GM18519 (cell line): ENCODE results near the gene ZNF23.

Experiments used
- ATAC-seq: cut with Tn5 transposase; IDR thresholded peaks from one replicate; pipeline ENCODE4 v1.9.1; 2021; ENCODE audit warnings: mild to moderate bottlenecking, moderate library complexity; ENCODE audit not compliant: unreplicated experiment, low FRiP score

ZNF23 gene

DNA sequence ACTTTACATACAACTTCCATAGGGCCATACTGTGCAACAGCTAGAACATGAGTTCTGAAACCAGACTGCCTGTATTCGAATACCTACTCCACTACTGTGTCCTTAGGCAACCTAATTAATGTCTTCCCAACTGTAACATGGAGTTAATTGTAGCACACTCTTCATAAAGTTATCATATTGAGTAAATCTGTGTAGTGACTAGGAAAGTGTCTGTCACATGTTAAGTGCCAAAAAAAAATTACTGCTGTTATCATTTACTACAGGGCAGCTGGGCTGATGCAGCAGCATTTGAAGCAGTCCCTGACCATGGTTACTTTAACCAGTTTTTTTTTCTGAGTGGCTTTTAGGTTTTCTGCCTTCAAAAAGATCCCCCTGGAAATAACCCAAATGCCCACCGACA is 10.9 kb upstream of the ZNF23 start:
- ATAC-seq, result no peak

DNA sequence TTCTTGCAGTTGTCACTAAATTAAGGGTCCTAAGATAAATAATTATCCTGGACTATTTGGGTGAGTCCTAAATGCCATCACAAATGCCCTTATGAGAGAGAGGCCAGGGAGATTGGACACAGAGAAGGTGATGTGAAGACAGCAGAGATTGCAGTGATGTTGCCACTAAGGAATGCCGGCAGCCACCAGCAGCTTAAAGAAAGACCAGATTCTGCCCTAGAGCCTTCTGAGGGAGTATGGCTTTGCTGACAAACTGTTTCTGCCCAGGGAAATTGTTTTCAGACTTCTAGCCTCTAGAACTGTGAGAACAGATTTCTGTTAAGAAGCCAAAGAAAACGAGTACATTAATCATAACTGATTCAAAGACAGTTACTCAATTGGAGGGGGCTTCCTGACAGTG is 10.0 kb upstream of the ZNF23 start:
- no peak for ATAC-seq

- ATAC-seq, result no peak
Measured at GRCh38 chr16:71467810-71468209, 5.8 kb upstream of the ZNF23 start.

GRCh38 chr16:71464231-71464630 is 2.2 kb upstream of the ZNF23 start:
- ATAC-seq, result no peak

- ATAC-seq, result no peak
Measured at GRCh38 chr16:71460941-71461340, 1.1 kb downstream of the ZNF23 start.

DNA sequence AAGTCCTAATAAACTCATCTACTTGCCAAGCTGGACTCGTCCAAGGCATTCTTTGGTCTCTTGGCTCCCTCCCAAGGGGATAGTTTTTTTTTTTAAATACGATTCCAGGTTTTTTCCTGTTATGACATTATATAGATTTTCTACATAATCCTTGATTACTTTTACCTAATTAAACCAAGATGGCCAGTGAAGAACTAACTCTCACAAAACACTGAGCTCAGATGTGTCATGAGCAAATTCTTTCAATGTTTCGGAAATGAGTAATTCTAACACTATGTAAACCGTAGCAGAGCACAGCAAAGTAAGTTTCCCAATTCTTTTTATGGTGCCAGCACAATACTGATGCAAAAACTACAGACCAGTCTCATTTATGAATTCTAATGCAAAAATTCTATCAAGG is 1.8 kb downstream of the ZNF23 start:
- no peak for ATAC-seq

DNA sequence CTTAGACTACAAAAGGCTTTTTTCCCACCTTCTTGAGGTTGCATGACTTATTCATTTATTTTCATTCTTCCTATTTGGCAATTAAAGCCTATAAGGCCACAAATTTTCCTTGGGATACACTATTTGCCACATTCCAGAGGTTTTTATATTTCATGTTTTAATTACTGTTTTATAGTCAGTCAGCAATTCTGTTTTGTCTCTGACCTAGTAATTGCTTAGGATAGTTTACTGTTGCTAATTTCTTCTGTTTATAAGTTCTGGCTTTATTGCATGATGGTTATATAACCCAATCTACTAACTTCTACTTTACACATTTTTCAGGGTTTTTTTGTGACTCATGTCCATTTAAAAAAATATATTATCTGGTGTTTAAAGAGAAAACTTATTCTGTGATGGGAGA is 2.5 kb downstream of the ZNF23 start:
- no peak for ATAC-seq

GRCh38 chr16:71456801-71457200 is 5.2 kb downstream of the ZNF23 start:
- ATAC-seq, result no peak

DNA sequence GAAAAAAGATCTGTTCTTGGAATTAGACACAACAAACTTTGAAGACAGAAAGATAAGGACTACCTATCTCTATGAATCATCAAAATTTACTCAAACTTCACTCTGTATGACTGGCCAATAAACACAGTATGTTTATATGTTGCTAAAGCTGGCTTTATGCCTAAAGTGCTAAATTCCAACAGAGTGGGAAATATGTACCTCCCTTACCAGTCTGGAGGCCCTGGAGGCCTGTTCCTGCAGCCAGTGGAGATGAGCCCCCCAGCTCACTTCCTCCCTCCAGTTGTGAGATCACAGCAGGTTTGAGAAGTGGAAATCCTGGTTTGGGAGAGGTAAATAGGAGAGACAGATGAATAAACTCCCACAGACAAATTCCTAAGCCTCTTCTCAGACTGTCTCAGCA is 9.0 kb downstream of the ZNF23 start:
- no peak for ATAC-seq

DNA sequence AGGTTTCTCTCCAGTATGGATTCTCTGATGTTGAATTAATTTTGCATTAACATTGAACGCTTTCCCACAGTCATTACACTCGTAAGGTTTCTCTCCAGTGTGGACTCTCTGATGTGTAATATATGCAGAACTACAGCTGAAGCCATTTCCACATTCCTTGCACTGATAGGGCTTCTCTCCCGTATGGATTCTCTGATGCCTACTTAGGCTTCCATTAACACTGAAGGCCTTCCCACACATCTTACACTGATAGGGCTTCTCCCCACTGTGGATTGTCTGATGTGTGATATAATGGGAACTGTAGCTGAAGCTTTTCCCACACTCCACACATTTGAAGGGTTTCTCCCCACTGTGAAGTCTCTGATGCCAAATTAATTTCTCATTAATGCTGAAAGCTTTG is 13.0 kb downstream of the ZNF23 start:
- no peak for ATAC-seq

DNA sequence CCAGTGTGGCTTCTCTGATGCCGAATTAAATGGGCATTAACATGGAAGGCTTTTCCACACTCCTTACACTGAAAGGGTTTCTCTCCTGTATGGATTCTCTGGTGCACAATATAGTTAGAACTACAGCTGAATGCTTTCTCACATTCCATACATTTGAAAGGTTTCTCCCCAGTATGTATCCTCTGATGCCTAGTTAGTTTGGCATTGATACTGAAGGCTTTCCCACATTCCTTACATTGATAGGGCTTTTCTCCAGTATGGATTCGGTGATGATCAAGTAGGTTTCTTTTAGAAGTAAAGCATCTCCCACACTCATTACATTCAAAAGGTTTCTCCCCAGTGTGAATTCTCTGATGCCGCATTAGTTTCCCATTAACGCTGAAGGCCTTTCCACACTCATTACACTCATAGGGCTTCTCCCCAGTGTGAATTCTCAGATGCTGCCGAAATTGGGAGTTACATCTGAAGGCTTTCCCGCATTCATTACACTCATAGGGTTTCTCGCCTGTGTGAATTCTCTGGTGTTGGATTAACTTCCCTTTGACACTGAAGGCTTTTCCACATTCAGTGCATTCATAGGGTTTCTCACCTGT is 13.7 kb downstream of the ZNF23 start:
- no peak for ATAC-seq

GRCh38 chr16:71443714-71444113 is 18.3 kb downstream of the ZNF23 start:
- no peak for ATAC-seq

GRCh38 chr16:71442051-71442440 is 20.0 kb downstream of the ZNF23 start, which contains the start of gene TLE7:
TSS of gene TLE7 (minus strand) at chr16:71442054. CDS start at chr16:71433324, 8,730 bp downstream.
- no peak for ATAC-seq

GRCh38 chr16:71441348-71442050 is 20.5 kb downstream of the ZNF23 start:
- no peak for ATAC-seq

DNA sequence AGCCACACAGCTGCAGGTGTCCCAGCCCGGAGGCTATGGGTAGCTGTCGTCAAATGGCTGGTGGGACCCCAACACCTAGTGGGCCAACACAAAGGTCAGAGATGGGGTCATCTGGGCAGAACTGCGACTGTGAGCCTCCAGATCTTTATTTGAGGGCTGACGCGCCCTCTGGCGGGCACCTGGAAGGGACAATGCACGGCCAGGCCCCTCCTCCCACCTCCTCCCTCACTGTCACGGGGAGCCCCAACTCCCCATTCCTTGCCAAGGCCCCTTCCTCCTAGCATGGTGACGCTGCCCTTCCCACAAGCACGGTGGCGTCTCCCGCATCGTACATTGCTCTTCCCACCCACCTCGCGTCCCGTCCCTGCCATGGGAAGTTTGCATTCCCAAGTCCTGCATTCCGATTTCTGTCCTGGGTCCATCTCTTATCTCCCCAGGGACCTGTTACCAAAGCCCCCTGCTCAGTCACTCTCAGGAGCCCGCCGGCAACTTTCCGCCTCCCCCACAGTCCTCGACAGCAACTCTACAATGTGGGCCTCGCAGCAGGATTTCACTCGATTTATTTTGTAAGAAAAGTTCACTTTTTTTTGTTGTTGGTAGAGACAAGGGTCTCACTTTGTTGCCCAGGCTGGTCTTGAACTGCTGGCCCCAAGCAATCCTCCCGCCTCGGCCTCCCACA is 21.2 kb downstream of the ZNF23 start:
- ATAC-seq, result no peak

DNA sequence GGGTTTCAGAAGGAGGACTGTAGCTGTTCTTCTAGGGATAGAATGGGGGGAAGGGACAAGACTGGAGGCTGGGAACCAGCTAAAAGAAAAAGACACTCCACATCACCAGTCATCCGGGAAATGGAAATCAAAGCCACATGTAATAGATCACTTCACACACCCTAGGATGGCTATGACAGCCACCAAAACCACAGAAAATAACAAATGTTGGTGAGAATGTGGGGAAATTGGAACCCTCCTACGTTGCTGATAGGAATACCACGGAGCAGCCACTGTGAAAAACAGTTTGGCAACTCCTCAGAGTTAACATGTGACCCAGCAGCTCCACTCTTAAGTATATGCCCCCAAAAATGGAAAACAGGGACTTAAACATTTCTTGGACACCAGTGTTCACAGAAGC is 22.5 kb downstream of the ZNF23 start:
- no peak for ATAC-seq

GRCh38 chr16:71436473-71436872 is 25.6 kb downstream of the ZNF23 start:
- ATAC-seq, result no peak

GRCh38 chr16:71432906-71433305 is 29.1 kb downstream of the ZNF23 start:
- ATAC-seq, result no peak

- no peak for ATAC-seq
Measured at GRCh38 chr16:71431991-71432390, 30.1 kb downstream of the ZNF23 start.

DNA sequence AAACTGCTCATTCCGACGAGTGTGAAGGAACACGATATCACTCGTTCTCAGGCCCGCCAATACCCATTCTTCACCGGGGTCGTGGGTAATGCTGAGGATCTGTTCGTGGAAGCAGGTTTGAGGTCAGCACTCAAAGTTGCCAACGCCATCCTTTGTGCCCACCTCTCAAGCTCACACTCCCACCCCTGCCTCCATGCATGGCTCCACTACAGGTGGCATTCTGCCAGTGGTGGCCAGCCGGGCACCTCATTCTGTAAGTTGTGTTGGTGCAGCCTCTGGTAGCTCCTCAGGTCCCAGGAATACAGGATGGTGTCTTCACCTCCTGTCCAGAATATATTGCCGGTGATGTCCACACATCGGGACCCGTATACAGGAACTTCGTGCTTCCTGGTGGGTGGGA is 30.9 kb downstream of the ZNF23 start:
- no peak for ATAC-seq

DNA sequence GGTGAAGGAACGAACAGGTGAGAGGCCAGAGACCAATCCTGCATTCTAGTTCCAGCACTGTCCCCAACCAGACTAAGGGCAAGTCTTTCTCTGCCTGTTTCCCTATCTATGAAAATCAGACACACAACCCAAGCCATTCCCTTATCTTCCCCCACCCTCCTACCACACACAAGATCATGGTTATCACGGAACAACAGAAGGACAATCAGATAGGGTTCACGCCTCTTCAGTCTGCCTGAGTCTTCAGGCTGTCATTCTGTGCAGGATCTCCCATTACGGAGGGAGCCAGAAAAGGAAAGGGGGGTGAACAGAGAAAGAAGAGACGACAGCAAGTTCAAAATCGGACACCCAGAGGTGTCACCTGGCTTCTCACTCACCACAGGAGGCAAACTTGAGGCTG is 31.3 kb downstream of the ZNF23 start:
- no peak for ATAC-seq

- no peak for ATAC-seq
Measured at GRCh38 chr16:71429581-71429980, 32.5 kb downstream of the ZNF23 start.
